ENCODE results near the gene CDHR3.
"Not testable (repeated sequence)": the region's sequence is repeated elsewhere in the genome, so short reads cannot be mapped to it uniquely, and the experiment has no call there.

CDHR3 gene

GRCh38 chr7:105971845-105972244 is 8.8 kb downstream of the CDHR3 start:
- no peak for DNase-seq

GRCh38 chr7:105972276-105972675 is 9.2 kb downstream of the CDHR3 start:
- no peak for DNase-seq

GRCh38 chr7:105974471-105974870 is 11.4 kb downstream of the CDHR3 start:
- no peak for DNase-seq

GRCh38 chr7:105975770-105976417 is 12.8 kb downstream of the CDHR3 start:
- no peak for DNase-seq

GRCh38 chr7:105976868-105977267 is 13.8 kb downstream of the CDHR3 start:
- no peak for DNase-seq

- DNase-seq: no peak
Observed at GRCh38 chr7:105978035-105978434, 15.0 kb downstream of the CDHR3 start.

GRCh38 chr7:105978974-105979373 is 15.9 kb downstream of the CDHR3 start:
- DNase-seq: no peak

GRCh38 chr7:105979405-105979804 is 16.3 kb downstream of the CDHR3 start:
- DNase-seq: no peak

GRCh38 chr7:105980645-105981396 is 17.8 kb downstream of the CDHR3 start:
- no peak for DNase-seq

- DNase-seq: no peak
Observed at GRCh38 chr7:105982388-105982787, 19.3 kb downstream of the CDHR3 start.

GRCh38 chr7:105984808-105985207 is 21.7 kb downstream of the CDHR3 start:
- not testable (repeated sequence) for DNase-seq

GRCh38 chr7:105985229-105985628 is 22.2 kb downstream of the CDHR3 start:
- peak; percentile 26 for DNase-seq

GRCh38 chr7:105985672-105986215 is 22.7 kb downstream of the CDHR3 start:
- no peak for DNase-seq

GRCh38 chr7:105987046-105987445 is 24.0 kb downstream of the CDHR3 start:
- no peak for DNase-seq

GRCh38 chr7:105988276-105988675 is 25.2 kb downstream of the CDHR3 start:
- DNase-seq: no peak

- no peak for DNase-seq
Observed at GRCh38 chr7:105989191-105989590, 26.1 kb downstream of the CDHR3 start.

GRCh38 chr7:105989686-105990085 is 26.6 kb downstream of the CDHR3 start:
- no peak for DNase-seq

GRCh38 chr7:105990141-105990540 is 27.1 kb downstream of the CDHR3 start:
- no peak for DNase-seq

- no peak for DNase-seq
Observed at GRCh38 chr7:105990727-105991453, 27.8 kb downstream of the CDHR3 start.

GRCh38 chr7:105992905-105993304 is 29.8 kb downstream of the CDHR3 start:
- DNase-seq: no peak

GRCh38 chr7:105996860-105997737 is 34.0 kb downstream of the CDHR3 start:
- no peak for DNase-seq

GRCh38 chr7:105999256-105999655 is 36.2 kb downstream of the CDHR3 start:
- no peak for DNase-seq
